ENCODE measurements around the gene ABCB4.

DNA sequence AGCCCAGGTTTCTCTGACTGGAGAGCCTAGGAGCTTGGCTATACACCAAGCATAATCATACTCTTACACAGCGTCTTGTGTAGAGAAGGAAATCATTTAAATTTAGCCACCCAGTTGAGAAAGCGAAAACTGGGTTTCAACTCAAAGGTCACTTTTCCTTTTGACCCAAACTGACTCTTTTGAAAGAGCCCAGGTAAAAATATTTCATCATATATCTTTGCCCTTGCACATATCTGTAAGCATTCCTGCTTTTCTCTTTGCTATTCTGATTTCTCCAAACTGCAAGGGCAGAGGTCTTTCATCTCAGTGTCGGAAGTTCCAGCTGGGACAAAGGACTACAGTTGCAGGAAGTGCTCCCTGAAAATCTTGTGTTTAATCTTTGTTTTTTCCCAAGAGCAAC lies 22.0 kb upstream of the ABCB4 start:
- TF ChIP-seq, protein P1, sequence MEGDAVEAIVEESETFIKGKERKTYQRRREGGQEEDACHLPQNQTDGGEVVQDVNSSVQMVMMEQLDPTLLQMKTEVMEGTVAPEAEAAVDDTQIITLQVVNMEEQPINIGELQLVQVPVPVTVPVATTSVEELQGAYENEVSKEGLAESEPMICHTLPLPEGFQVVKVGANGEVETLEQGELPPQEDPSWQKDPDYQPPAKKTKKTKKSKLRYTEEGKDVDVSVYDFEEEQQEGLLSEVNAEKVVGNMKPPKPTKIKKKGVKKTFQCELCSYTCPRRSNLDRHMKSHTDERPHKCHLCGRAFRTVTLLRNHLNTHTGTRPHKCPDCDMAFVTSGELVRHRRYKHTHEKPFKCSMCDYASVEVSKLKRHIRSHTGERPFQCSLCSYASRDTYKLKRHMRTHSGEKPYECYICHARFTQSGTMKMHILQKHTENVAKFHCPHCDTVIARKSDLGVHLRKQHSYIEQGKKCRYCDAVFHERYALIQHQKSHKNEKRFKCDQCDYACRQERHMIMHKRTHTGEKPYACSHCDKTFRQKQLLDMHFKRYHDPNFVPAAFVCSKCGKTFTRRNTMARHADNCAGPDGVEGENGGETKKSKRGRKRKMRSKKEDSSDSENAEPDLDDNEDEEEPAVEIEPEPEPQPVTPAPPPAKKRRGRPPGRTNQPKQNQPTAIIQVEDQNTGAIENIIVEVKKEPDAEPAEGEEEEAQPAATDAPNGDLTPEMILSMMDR (IDR thresholded peaks at IDR 0.05), result no peak
- TF ChIP-seq POLR2A (IDR thresholded peaks at IDR 0.05), result no peak
- TF ChIP-seq EP300 (IDR thresholded peaks at IDR 0.05), result no peak
- no peak for TF ChIP-seq POLR2AphosphoS5 (IDR thresholded peaks at IDR 0.05)
